HTR-8/SVneo (cell line): Measurements from ENCODE around the gene PAPPA2.
"Not testable (repeated sequence)": the region's sequence is repeated elsewhere in the genome, so short reads cannot be mapped to it uniquely, and the experiment has no call there.

ENCODE experiments used
- DNase-seq: peaks from one replicate; pipeline ENCODE4 v3.0.0; 2011; ENCODE audit warnings: low spot score, mixed read lengths; ENCODE audit not compliant: insufficient read length
- FAIRE-seq: peaks from 2 replicates; lab custom pipeline; 2011; peaks lifted over from hg19 to GRCh38; lab: Jason Lieb, UNC

PAPPA2 gene

GRCh38 chr1:176545034-176545639, 82.2 kb downstream of the PAPPA2 start:
- no peak for DNase-seq
- no peak for FAIRE-seq

- FAIRE-seq: no peak
Measured at GRCh38 chr1:176546825-176547224, 83.8 kb downstream of the PAPPA2 start.

GRCh38 chr1:176551146-176551545, 88.2 kb downstream of the PAPPA2 start:
- DNase-seq (no peak), FAIRE-seq (no peak)

More at GRCh38 chr1:176546825-176547224, 83.8 kb downstream of the PAPPA2 start:
- DNase-seq: no peak

GRCh38 chr1:176552217-176552991, 89.4 kb downstream of the PAPPA2 start:
- no peak for FAIRE-seq
- DNase-seq: no peak

GRCh38 chr1:176552999-176553398, 90.0 kb downstream of the PAPPA2 start:
- DNase-seq: no peak
- no peak for FAIRE-seq

- FAIRE-seq: no peak
Measured at GRCh38 chr1:176556288-176556687, 93.3 kb downstream of the PAPPA2 start.

GRCh38 chr1:176557543-176558258, 94.7 kb downstream of the PAPPA2 start:
- no peak for DNase-seq
- no peak for FAIRE-seq

More at GRCh38 chr1:176556288-176556687, 93.3 kb downstream of the PAPPA2 start:
- DNase-seq: no peak

GRCh38 chr1:176558561-176558960, 95.6 kb downstream of the PAPPA2 start:
- DNase-seq (no peak), FAIRE-seq (no peak)

GRCh38 chr1:176559474-176559873, 96.5 kb downstream of the PAPPA2 start:
- DNase-seq: no peak
- FAIRE-seq: no peak

GRCh38 chr1:176559878-176560277, 96.9 kb downstream of the PAPPA2 start:
- FAIRE-seq: no peak

GRCh38 chr1:176560681-176561080, 97.7 kb downstream of the PAPPA2 start:
- FAIRE-seq: no peak
- DNase-seq: no peak

More at GRCh38 chr1:176559878-176560277, 96.9 kb downstream of the PAPPA2 start:
- DNase-seq: peak; percentile 40

GRCh38 chr1:176561761-176562160, 98.8 kb downstream of the PAPPA2 start:
- not testable (repeated sequence) for FAIRE-seq, DNase-seq

- no peak for FAIRE-seq
Measured at GRCh38 chr1:176566004-176566975, 103.3 kb downstream of the PAPPA2 start.

GRCh38 chr1:176567190-176567794, 104.3 kb downstream of the PAPPA2 start:
- DNase-seq (no peak), FAIRE-seq (no peak)

More at GRCh38 chr1:176566004-176566975, 103.3 kb downstream of the PAPPA2 start:
- no peak for DNase-seq

- FAIRE-seq (no peak), DNase-seq (no peak)
Measured at GRCh38 chr1:176568185-176568584, 105.2 kb downstream of the PAPPA2 start.

- FAIRE-seq (no peak), DNase-seq (no peak)
Measured at GRCh38 chr1:176574756-176575155, 111.8 kb downstream of the PAPPA2 start.

- no peak for FAIRE-seq
- no peak for DNase-seq
Measured at GRCh38 chr1:176575991-176576390, 113.0 kb downstream of the PAPPA2 start.

- DNase-seq (no peak), FAIRE-seq (no peak)
Measured at GRCh38 chr1:176576670-176577069, 113.7 kb downstream of the PAPPA2 start.

GRCh38 chr1:176577646-176578197, 114.7 kb downstream of the PAPPA2 start:
- no peak for FAIRE-seq
- DNase-seq: no peak
